Liver (tissue), 9 donors: ENCODE results near the gene SERPIND1. TPM values are rescaled to one million over a fixed set of nuclear protein-coding genes. Genes with fewer than 3 reads are reported as not detected.

Source experiments
- DNase-seq: peaks from one replicate; pipeline ENCODE4 v3.0.0-alpha.2; 2017; ENCODE audit warnings: low spot score
- H3K27ac ChIP-seq, 2 donors: one replicate each; pipeline ENCODE4 v1.7.0; 2013; ENCODE audit warnings: inconsistent platforms in 2 of 2, low read length in 2 of 2, control low read depth in 1 of 2, low read depth in 1 of 2, mild to moderate bottlenecking in 1 of 2
- H3K27me3 ChIP-seq, 4 donors: one replicate each; pipeline versions ENCODE4 v1.6.1 to v1.7.0; 2013; ENCODE audit warnings: low read length in 3 of 4, inconsistent platforms in 1 of 4, mild to moderate bottlenecking in 1 of 4, moderate library complexity in 1 of 4; ENCODE audit not compliant: control insufficient read depth in 4 of 4, insufficient read depth in 4 of 4
- H3K36me3 ChIP-seq, 4 donors: one replicate each; pipeline versions ENCODE4 v1.6.1 to v1.7.0; 2013; ENCODE audit warnings: low read length in 3 of 4, mild to moderate bottlenecking in 3 of 4, low read depth in 1 of 4, moderate library complexity in 1 of 4; ENCODE audit not compliant: control insufficient read depth in 4 of 4, insufficient read depth in 3 of 4
- H3K4me1 ChIP-seq, 4 donors: one replicate each; pipeline versions ENCODE4 v1.6.1 to v1.7.0; 2013; ENCODE audit warnings: low read length in 3 of 4, mild to moderate bottlenecking in 3 of 4, moderate library complexity in 1 of 4; ENCODE audit not compliant: control insufficient read depth in 4 of 4, insufficient read depth in 4 of 4
- H3K4me3 ChIP-seq, 3 donors: one replicate each; pipeline versions ENCODE4 v1.6.1 to v1.7.0; 2013; ENCODE audit warnings: low read length in 3 of 3, control low read depth in 1 of 3, low read depth in 1 of 3, mild to moderate bottlenecking in 1 of 3
- H3K9ac ChIP-seq, 2 donors: one replicate each; pipeline ENCODE4 v1.7.0; 2013; ENCODE audit warnings: low read length in 2 of 2, mild to moderate bottlenecking in 2 of 2, moderate library complexity in 2 of 2, control low read depth in 1 of 2, low read depth in 1 of 2
- H3K9me3 ChIP-seq, 4 donors: one replicate each; pipeline versions ENCODE4 v1.6.1 to v1.7.0; 2013; ENCODE audit warnings: low read length in 3 of 4; ENCODE audit not compliant: control insufficient read depth in 4 of 4
- ATF3 ChIP-seq: IDR thresholded peaks from 2 replicates; pipeline ENCODE4 v1.6.1; 2016; ENCODE audit warnings: antibody characterized with exemption
- EGR1 ChIP-seq, 2 donors: IDR thresholded peaks; 2 replicates each; pipeline ENCODE4 v1.6.1; 2016 to 2018; ENCODE audit warnings: antibody characterized with exemption in 2 of 2, low read depth in 2 of 2
- FOXA1 ChIP-seq: IDR thresholded peaks from 2 replicates; pipeline ENCODE4 v1.6.1; 2016; ENCODE audit warnings: antibody characterized with exemption
- FOXA2 ChIP-seq: IDR thresholded peaks from 2 replicates; pipeline ENCODE4 v1.6.1; 2016; ENCODE audit warnings: antibody characterized with exemption
- GABPA ChIP-seq, 2 donors: IDR thresholded peaks in 1 of 2; conservative IDR thresholded peaks in 1 of 2; 2 replicates each; pipeline ENCODE4 v1.6.1; 2016; ENCODE audit warnings: antibody characterized with exemption in 2 of 2, mild to moderate bottlenecking in 1 of 2, moderate library complexity in 1 of 2
- HNF4A ChIP-seq, 2 donors: conservative IDR thresholded peaks; 2 replicates each; pipeline ENCODE4 v1.6.1; 2016; ENCODE audit warnings: antibody characterized with exemption in 2 of 2, mild to moderate bottlenecking in 2 of 2
- HNF4G ChIP-seq: IDR thresholded peaks from 2 replicates; pipeline ENCODE4 v1.6.1; 2016; ENCODE audit warnings: antibody characterized with exemption
- NR2F2 ChIP-seq: IDR thresholded peaks from 2 replicates; pipeline ENCODE4 v1.6.1; 2016; ENCODE audit warnings: antibody characterized with exemption
- RAD21 ChIP-seq, 2 donors: IDR thresholded peaks; 2 replicates each; pipeline ENCODE4 v1.6.1; 2016; ENCODE audit warnings: antibody characterized with exemption in 2 of 2, mild to moderate bottlenecking in 2 of 2
- RXRA ChIP-seq, 2 donors: IDR thresholded peaks; 2 replicates each; pipeline ENCODE4 v1.6.1; 2017 to 2018; ENCODE audit warnings: antibody characterized with exemption in 2 of 2, mild to moderate bottlenecking in 1 of 2
- SP1 ChIP-seq: IDR thresholded peaks from 2 replicates; pipeline ENCODE4 v1.6.1; 2018; ENCODE audit warnings: antibody characterized with exemption, mild to moderate bottlenecking
- TAF1 ChIP-seq: conservative IDR thresholded peaks from 2 replicates; pipeline ENCODE4 v1.6.1; 2016; ENCODE audit warnings: antibody characterized with exemption, mild to moderate bottlenecking
- YY1 ChIP-seq: IDR thresholded peaks from 2 replicates; pipeline ENCODE4 v1.6.1; 2016; ENCODE audit warnings: antibody characterized with exemption, mild to moderate bottlenecking
- ZBTB33 ChIP-seq: IDR thresholded peaks from 2 replicates; pipeline ENCODE4 v1.6.1; 2016; ENCODE audit warnings: antibody characterized with exemption
- WGBS: extraction: QIAGEN DNeasy Blood & Tissue Kit; methylation state at CpG from one replicate; pipeline ENCODE4 v1.1.7; 2013; 5-methylcytosine and 5-hydroxymethylcytosine counted together
- polyA plus RNA-seq, 2 donors: library from polyadenylated mRNA; stranded (reverse) in 1 of 2; unstranded in 1 of 2; fragments of 200-250 nt in 1 of 2; fragments of >200 nt in 1 of 2; fragmentation: Nextera tagmentation in 1 of 2; extraction: Ambion mirVana in 1 of 2; gene quantifications; one replicate each; pipeline versions ENCODE4 v1.2.1 to v1.2.3, GENCODE V29; 2013 to 2015
- total RNA-seq, 2 donors: library from RNA; depleted of rRNA; stranded (reverse); fragments of >200 nt; gene quantifications; one replicate each; pipeline ENCODE4 v1.2.3, GENCODE V29; 2014
- TF ChIP-seq, protein P1 (sequence below): IDR thresholded peaks from 2 replicates; pipeline ENCODE4 v1.6.1; 2016; ENCODE audit warnings: antibody characterized with exemption, mild to moderate bottlenecking
- TF ChIP-seq, protein P2 (sequence below): IDR thresholded peaks from 2 replicates; pipeline ENCODE4 v1.6.1; 2016; ENCODE audit warnings: antibody characterized with exemption
- donor health status: healthy.
- donor health status: healthy.
- donor health status: healthy.
- donor health status: healthy.
- donor health status: healthy.

SERPIND1 gene
- total and polyA plus RNA-seq, 4 donors: 117 to 176 (median 170) TPM

DNA sequence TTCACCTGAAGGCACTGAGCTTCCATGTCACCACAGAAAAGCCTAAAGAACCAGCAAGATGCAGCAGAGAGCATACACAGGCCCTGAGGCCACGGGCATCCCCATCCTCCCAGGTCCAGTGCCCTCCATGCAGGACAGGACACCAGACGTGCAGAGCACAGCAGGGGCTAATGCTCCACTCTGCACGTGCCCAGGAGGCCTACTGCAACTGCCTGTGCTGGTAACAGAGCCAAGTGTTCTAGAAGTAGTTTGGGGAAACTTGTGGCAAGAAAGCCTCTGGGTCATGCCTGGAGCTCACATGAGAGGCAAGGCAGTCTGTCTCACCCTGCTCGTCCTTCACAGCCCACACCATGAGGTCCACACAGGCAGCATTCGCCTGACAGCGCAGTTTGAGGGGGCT, 30.7 kb downstream of the SERPIND1 start (continued):
- TF ChIP-seq ATF3 (no peak), NR2F2 (no peak), GABPA (IDR thresholded peaks at IDR 0.05 in 1 of 2, conservative IDR thresholded peaks at IDR 0.05 in 1 of 2) (no peak), ZBTB33 (no peak), TAF1 (no peak), HNF4A (conservative IDR thresholded peaks at IDR 0.05) (no peak), YY1 (no peak), SP1 (no peak), FOXA2 (no peak), RXRA (IDR thresholded peaks at IDR 0.05) (no peak)

GRCh38 chr22:20805972-20806471, 32.1 kb downstream of the SERPIND1 start:
- H3K27me3 ChIP-seq: no peaks in the 10 kb centered on the region
- no peak overlapping the region for H3K27ac ChIP-seq
- H3K9ac ChIP-seq: no peak overlapping the region
- TF ChIP-seq, protein P1, sequence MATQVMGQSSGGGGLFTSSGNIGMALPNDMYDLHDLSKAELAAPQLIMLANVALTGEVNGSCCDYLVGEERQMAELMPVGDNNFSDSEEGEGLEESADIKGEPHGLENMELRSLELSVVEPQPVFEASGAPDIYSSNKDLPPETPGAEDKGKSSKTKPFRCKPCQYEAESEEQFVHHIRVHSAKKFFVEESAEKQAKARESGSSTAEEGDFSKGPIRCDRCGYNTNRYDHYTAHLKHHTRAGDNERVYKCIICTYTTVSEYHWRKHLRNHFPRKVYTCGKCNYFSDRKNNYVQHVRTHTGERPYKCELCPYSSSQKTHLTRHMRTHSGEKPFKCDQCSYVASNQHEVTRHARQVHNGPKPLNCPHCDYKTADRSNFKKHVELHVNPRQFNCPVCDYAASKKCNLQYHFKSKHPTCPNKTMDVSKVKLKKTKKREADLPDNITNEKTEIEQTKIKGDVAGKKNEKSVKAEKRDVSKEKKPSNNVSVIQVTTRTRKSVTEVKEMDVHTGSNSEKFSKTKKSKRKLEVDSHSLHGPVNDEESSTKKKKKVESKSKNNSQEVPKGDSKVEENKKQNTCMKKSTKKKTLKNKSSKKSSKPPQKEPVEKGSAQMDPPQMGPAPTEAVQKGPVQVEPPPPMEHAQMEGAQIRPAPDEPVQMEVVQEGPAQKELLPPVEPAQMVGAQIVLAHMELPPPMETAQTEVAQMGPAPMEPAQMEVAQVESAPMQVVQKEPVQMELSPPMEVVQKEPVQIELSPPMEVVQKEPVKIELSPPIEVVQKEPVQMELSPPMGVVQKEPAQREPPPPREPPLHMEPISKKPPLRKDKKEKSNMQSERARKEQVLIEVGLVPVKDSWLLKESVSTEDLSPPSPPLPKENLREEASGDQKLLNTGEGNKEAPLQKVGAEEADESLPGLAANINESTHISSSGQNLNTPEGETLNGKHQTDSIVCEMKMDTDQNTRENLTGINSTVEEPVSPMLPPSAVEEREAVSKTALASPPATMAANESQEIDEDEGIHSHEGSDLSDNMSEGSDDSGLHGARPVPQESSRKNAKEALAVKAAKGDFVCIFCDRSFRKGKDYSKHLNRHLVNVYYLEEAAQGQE: no peak
- no peak for TF ChIP-seq FOXA1
- TF ChIP-seq, protein P2, sequence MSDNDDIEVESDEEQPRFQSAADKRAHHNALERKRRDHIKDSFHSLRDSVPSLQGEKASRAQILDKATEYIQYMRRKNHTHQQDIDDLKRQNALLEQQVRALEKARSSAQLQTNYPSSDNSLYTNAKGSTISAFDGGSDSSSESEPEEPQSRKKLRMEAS: no peak
- peaks cover 12 to 80% (median 54%) of the 10 kb centered on the region in 4 donors for H3K36me3 ChIP-seq
- WGBS: 88% methylated on average over 3 of the region's 3 CpGs
- no peaks in the 10 kb centered on the region for H3K4me1 ChIP-seq
- H3K4me3 ChIP-seq: no peak overlapping the region
- DNase-seq: no peak
- H3K9me3 ChIP-seq: no peaks in the 10 kb centered on the region

DNA sequence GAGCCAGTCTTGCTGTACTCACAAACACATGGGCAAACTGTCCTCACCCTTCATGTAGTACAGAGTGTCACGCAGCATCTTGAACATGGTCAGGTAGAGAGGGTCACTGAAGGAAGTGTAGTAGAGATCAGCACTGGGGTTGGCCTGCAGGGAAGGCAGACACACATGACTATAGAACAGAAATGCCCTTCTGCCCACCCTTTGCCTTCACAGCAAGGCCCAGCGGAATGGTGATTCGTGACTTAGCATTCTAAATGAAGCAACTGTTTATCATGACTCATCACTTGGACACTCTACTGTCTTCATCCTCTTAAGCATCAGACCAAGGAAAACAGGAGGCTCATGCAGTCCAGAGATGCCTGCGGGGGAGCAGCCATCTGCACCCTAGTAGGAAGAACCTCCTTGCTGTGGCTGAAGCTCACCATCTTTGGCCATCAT, 33.4 kb downstream of the SERPIND1 start:
- Histone ChIP-seq H3K4me3 (no peak overlapping the region), H3K9ac (no peak overlapping the region), H3K4me1 (no peaks in the 10 kb centered on the region), H3K9me3 (no peaks in the 10 kb centered on the region), H3K27ac (no peak overlapping the region), H3K27me3 (no peaks in the 10 kb centered on the region), H3K36me3 (peaks cover 12 to 76% (median 52%) of the 10 kb centered on the region in 4 donors)
- no peak for DNase-seq
- TF ChIP-seq, protein P1: no peak
- no peak for TF ChIP-seq EGR1 (IDR thresholded peaks at IDR 0.05; ENCODE audit: low read depth in 2 of 2)
- TF ChIP-seq HNF4A (conservative IDR thresholded peaks at IDR 0.05): no peak
- TF ChIP-seq GABPA (IDR thresholded peaks at IDR 0.05 in 1 of 2, conservative IDR thresholded peaks at IDR 0.05 in 1 of 2): no peak
- no peak for TF ChIP-seq SP1
- no peak for TF ChIP-seq HNF4G
- no peak for TF ChIP-seq RAD21 (IDR thresholded peaks at IDR 0.05)
- no peak for TF ChIP-seq NR2F2
- TF ChIP-seq FOXA1: no peak
- TF ChIP-seq RXRA (IDR thresholded peaks at IDR 0.05): no peak
- no peak for TF ChIP-seq ATF3
- 88% methylated on average over 4 of the region's 4 CpGs for WGBS
